Neural progenitor cell (in vitro differentiated cells): Measurements from ENCODE around the gene CCDC110. TPM values are rescaled to one million over a fixed set of nuclear protein-coding genes. Genes with fewer than 3 reads are reported as not detected.

ENCODE experiments used
- DNase-seq: peaks from one replicate; pipeline ENCODE4 v3.0.0-alpha.2; 2016; ENCODE audit warnings: low spot score
- H2AFZ ChIP-seq: fragments of 200-600 bp; sonication (generic); replicated peaks from 2 replicates; pipeline ENCODE4 v1.6.1; 2016; ENCODE audit warnings: antibody characterized with exemption
- H3F3A ChIP-seq: fragments of 200-600 bp; sonication (generic); 2 replicates; pipeline ENCODE4 v1.6.1; 2016; ENCODE audit warnings: antibody characterized with exemption, low read depth
- H3K27ac ChIP-seq: fragments of 200-600 bp; sonication (generic); 2 replicates; pipeline ENCODE4 v1.5.1; 2016; ENCODE audit warnings: mild to moderate bottlenecking
- H3K27me3 ChIP-seq: fragments of 200-600 bp; sonication (generic); 2 replicates; pipeline ENCODE4 v1.6.1; 2016; ENCODE audit warnings: mild to moderate bottlenecking, moderate library complexity
- H3K36me3 ChIP-seq: fragments of 200-600 bp; sonication (generic); 2 replicates; pipeline ENCODE4 v1.5.1; 2016
- H3K4me1 ChIP-seq: fragments of 200-600 bp; sonication (generic); 2 replicates; pipeline ENCODE4 v1.6.1; 2016; ENCODE audit warnings: mixed run types
- H3K4me2 ChIP-seq: fragments of 200-600 bp; sonication (generic); 2 replicates; pipeline ENCODE4 v1.6.1; 2016
- H3K4me3 ChIP-seq: fragments of 200-600 bp; sonication (generic); 2 replicates; pipeline ENCODE4 v1.5.1; 2016
- H3K79me2 ChIP-seq: fragments of 200-600 bp; sonication (generic); 2 replicates; pipeline ENCODE4 v1.6.1; 2016; ENCODE audit warnings: low read depth
- H3K9ac ChIP-seq: fragments of 200-600 bp; sonication (generic); 2 replicates; pipeline ENCODE4 v1.6.1; 2016
- H3K9me3 ChIP-seq: fragments of 200-600 bp; sonication (generic); 2 replicates; pipeline ENCODE4 v1.5.1; 2016; ENCODE audit warnings: low read depth
- H4K20me1 ChIP-seq: fragments of 200-600 bp; sonication (generic); 2 replicates; pipeline ENCODE4 v1.6.1; 2016; ENCODE audit warnings: low read depth
- H3K27ac Mint-ChIP-seq: 3 replicates; pipeline ENCODE4 v1.8.0; 2021; ENCODE audit warnings: mixed read lengths
- H3K27me3 Mint-ChIP-seq: 2 replicates; pipeline ENCODE4 v1.8.0; 2022; ENCODE audit warnings: low read depth, mild to moderate bottlenecking, inconsistent platforms, moderate library complexity, mixed read lengths; ENCODE audit not compliant: insufficient read depth
- H3K36me3 Mint-ChIP-seq: 3 replicates; pipeline ENCODE4 v1.8.0; 2021; ENCODE audit warnings: mixed read lengths
- H3K4me1 Mint-ChIP-seq: 3 replicates; pipeline ENCODE4 v1.8.0; 2021; ENCODE audit warnings: mixed read lengths
- H3K4me3 Mint-ChIP-seq: 3 replicates; pipeline ENCODE4 v1.8.0; 2021; ENCODE audit warnings: mild to moderate bottlenecking, moderate library complexity, mixed read lengths
- H3K9me3 Mint-ChIP-seq: 3 replicates; pipeline ENCODE4 v1.8.0; 2020; ENCODE audit warnings: mixed read lengths
- EZH2 ChIP-seq: fragments of 200-600 bp; sonication (generic); IDR thresholded peaks from 2 replicates; pipeline ENCODE4 v1.6.1; 2017; ENCODE audit warnings: antibody characterized with exemption, mild to moderate bottlenecking, moderate library complexity
- EZH2phosphoT487 ChIP-seq: fragments of 200-600 bp; sonication (generic); IDR thresholded peaks from 2 replicates; pipeline ENCODE4 v1.6.1; 2017; ENCODE audit warnings: antibody characterized with exemption
- total RNA-seq: library from RNA; depleted of rRNA; stranded (reverse); fragments of >200 nt; gene quantifications from 2 replicates; pipeline ENCODE4 v1.2.3, GENCODE V29; 2015; ENCODE audit warnings: low replicate concordance
- TF ChIP-seq, protein P1 (sequence below): fragments of 200-600 bp; sonication (generic); IDR thresholded peaks from 2 replicates; pipeline ENCODE4 v1.5.1; 2017; ENCODE audit warnings: antibody characterized with exemption, mild to moderate bottlenecking

Gene CCDC110
- total RNA-seq, 1 donor from 2014 or later: 2.0 TPM

DNA sequence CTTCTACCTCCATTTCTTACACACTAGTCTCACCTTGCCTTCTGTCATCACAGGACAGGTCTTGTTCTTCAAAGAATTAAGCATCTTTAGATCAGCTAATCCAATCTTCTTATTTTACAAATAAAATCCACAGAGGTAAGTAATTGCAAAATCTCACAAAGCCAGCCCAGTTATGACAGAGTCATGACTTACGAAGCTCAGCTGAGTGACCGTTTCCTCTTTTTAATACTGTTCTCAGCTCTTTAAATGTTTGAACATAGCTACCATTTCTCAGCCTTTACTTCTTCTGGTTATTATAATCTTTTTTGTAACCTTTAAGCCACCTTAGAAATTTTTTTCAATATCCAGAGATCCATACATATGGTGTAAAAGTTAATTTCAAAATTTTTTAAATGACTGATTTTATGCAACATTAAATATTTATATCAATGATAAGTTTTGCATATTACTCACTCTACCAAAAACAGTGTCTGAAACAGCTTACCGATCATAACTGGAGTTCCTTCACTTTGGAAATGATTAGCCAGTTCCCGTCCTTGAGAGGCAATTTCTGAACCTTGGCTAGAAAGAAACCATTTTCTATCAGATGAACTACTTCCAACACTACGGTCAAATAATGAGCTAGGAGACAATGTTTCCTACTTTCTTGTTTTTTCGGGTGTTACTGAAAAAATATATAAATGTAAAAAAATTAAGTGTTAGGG lies 66.1 kb downstream of the CCDC110 start:
- Mint-ChIP-seq H3K36me3 (peaks cover 22% of the 10 kb centered on the region), H3K27ac (no peak overlapping the region)

DNA sequence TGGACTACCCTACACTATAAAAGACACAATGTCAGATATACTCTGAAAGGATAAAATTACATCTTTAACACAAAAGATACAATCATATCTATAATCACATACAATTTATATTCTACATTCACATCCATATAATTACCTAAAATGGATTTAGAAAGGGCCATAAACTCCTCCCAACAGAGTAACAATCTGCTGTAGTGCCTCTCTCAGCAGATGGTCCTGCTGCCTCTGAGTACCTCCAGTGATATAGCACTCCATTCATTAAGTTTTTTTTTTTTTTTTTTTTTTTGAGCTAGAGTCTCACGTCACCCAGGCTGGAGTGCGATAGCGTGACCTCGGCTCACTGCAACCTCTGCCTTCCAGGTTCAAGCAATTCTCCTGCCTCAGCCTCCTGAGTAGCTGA lies 67.5 kb downstream of the CCDC110 start:
- Mint-ChIP-seq H3K27me3 (no peaks in the 10 kb centered on the region), H3K4me1 (peaks cover 3% of the 10 kb centered on the region), H3K9me3 (no peaks in the 10 kb centered on the region), H3K36me3 (peaks cover 19% of the 10 kb centered on the region), H3K27ac (no peak overlapping the region), H3K4me3 (no peak overlapping the region)
- H3K27ac ChIP-seq: no peak overlapping the region
- H3K4me1 ChIP-seq: no peaks in the 10 kb centered on the region
- TF ChIP-seq EZH2 (no peak), EZH2phosphoT487 (no peak)
- TF ChIP-seq, protein P1, sequence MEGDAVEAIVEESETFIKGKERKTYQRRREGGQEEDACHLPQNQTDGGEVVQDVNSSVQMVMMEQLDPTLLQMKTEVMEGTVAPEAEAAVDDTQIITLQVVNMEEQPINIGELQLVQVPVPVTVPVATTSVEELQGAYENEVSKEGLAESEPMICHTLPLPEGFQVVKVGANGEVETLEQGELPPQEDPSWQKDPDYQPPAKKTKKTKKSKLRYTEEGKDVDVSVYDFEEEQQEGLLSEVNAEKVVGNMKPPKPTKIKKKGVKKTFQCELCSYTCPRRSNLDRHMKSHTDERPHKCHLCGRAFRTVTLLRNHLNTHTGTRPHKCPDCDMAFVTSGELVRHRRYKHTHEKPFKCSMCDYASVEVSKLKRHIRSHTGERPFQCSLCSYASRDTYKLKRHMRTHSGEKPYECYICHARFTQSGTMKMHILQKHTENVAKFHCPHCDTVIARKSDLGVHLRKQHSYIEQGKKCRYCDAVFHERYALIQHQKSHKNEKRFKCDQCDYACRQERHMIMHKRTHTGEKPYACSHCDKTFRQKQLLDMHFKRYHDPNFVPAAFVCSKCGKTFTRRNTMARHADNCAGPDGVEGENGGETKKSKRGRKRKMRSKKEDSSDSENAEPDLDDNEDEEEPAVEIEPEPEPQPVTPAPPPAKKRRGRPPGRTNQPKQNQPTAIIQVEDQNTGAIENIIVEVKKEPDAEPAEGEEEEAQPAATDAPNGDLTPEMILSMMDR: no peak
- peaks cover 9% of the 10 kb centered on the region for H3K36me3 ChIP-seq
- H3K4me3 ChIP-seq: no peak overlapping the region
- no peak overlapping the region for H3K4me2 ChIP-seq
- no peak overlapping the region for H2AFZ ChIP-seq
- H3F3A ChIP-seq: no peaks in the 10 kb centered on the region
- no peaks in the 10 kb centered on the region for H3K79me2 ChIP-seq
- H4K20me1 ChIP-seq: no peaks in the 10 kb centered on the region
- no peaks in the 10 kb centered on the region for H3K9me3 ChIP-seq
- H3K9ac ChIP-seq: no peak overlapping the region
- DNase-seq: no peak
- H3K27me3 ChIP-seq: no peaks in the 10 kb centered on the region

More for the DNA sequence above, 66.1 kb downstream of the CCDC110 start:
- no peak for DNase-seq
- H3K4me2 ChIP-seq: no peak overlapping the region
- H3K9me3 ChIP-seq: no peaks in the 10 kb centered on the region
- no peak overlapping the region for H3K4me3 ChIP-seq
- no peaks in the 10 kb centered on the region for H3K27me3 ChIP-seq
- Mint-ChIP-seq H3K4me3 (no peak overlapping the region), H3K27me3 (no peaks in the 10 kb centered on the region), H3K9me3 (no peaks in the 10 kb centered on the region), H3K4me1 (peaks cover 3% of the 10 kb centered on the region)
- H3K9ac ChIP-seq: no peak overlapping the region
- H3K4me1 ChIP-seq: no peaks in the 10 kb centered on the region
- TF ChIP-seq, protein P1: no peak
- TF ChIP-seq EZH2: no peak
- no peak for TF ChIP-seq EZH2phosphoT487
- H3K27ac ChIP-seq: no peak overlapping the region
- H3K36me3 ChIP-seq: peaks cover 6% of the 10 kb centered on the region
- no peak overlapping the region for H2AFZ ChIP-seq
- H3K79me2 ChIP-seq: no peaks in the 10 kb centered on the region
- H4K20me1 ChIP-seq: no peaks in the 10 kb centered on the region
- no peaks in the 10 kb centered on the region for H3F3A ChIP-seq

DNA sequence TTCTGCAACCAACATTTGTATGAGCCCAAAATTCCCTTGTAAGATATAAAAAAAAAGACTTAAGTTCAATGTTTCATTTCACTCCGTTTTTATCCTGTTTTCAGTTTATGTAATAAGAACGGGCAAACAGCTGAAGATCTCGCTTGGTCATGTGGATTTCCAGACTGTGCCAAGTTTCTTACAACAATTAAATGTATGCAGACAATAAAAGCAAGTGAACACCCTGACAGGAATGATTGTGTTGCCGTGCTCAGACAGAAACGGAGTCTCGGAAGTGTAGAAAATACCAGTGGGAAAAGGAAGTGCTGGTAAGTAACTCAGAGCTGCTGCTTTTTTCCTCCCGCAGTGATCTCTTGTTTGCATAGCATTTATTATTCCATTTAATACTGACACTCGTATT lies 72.1 kb downstream of the CCDC110 start:
- no peak overlapping the region for H3K4me2 ChIP-seq
- Mint-ChIP-seq H3K4me3 (no peak overlapping the region), H3K27ac (no peak overlapping the region), H3K36me3 (peaks cover 12% of the 10 kb centered on the region), H3K4me1 (peaks cover 20% of the 10 kb centered on the region), H3K9me3 (no peaks in the 10 kb centered on the region), H3K27me3 (peaks cover 5% of the 10 kb centered on the region)
- H3K27me3 ChIP-seq: peaks cover 12% of the 10 kb centered on the region
- no peak overlapping the region for H3K4me3 ChIP-seq
- no peak overlapping the region for H3K9ac ChIP-seq
- no peak overlapping the region for H3K27ac ChIP-seq
- H4K20me1 ChIP-seq: no peaks in the 10 kb centered on the region
- TF ChIP-seq EZH2phosphoT487 (no peak), EZH2 (no peak)
- TF ChIP-seq, protein P1: no peak
- no peak for DNase-seq
- H3K79me2 ChIP-seq: no peaks in the 10 kb centered on the region
- no peaks in the 10 kb centered on the region for H3K9me3 ChIP-seq
- H2AFZ ChIP-seq: no peak overlapping the region
- peaks cover 37% of the 10 kb centered on the region for H3F3A ChIP-seq
- H3K36me3 ChIP-seq: peaks cover 9% of the 10 kb centered on the region
- H3K4me1 ChIP-seq: peaks cover 12% of the 10 kb centered on the region
